GM19035 (cell line): ENCODE results near the gene B3GALNT2.

Source experiments
- ATAC-seq: cut with Tn5 transposase; IDR thresholded peaks from one replicate; pipeline ENCODE4 v1.9.1; 2021; ENCODE audit not compliant: unreplicated experiment

Gene B3GALNT2

DNA sequence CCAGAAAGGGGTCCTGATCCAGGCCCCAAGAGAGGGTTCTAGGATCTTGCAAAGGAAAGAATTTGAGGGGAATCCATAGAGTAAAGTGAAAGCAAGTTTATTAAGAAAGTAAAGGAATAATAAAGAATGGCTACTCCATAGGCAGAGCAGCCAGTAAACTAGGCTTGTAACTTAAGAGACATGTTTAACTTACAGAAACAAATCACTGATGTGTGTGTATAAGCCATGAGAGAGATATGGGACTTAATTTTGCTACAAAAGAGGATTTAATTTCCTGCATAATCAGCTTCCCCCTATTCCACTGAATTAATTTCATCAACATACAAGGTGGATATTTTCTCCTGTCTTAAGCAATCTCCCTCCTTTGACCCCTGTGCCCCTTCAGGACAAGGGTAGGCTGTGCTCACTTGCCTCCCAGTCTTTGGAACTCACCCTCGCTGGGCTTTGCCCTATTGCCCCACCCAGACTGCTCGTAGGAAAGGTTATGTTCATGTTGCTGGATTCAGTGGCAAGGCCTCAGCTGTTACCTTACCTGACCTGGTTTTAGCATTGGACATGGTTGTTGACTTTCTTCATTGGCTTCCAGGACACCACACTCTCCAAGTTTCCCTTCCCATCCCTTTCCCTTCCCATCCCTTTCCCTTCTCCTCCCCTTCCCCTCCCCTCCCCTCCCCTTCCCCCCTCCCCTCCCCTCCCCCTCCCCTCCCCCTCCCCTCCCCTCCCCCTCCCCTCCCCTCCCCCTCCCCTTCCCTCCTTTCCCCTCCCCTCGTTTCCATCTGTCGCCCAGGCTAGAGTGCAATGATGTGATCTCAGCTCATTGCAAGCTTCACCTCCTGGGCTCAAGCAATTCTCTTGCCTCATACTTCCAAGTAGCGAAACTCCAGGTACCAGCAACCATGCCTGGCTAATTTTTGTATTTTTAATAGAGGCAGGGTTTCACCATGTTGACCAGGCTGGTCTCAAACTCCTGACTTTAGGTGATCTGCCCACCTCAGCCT lies 92.5 kb downstream of the B3GALNT2 start:
- ATAC-seq = no peak

DNA sequence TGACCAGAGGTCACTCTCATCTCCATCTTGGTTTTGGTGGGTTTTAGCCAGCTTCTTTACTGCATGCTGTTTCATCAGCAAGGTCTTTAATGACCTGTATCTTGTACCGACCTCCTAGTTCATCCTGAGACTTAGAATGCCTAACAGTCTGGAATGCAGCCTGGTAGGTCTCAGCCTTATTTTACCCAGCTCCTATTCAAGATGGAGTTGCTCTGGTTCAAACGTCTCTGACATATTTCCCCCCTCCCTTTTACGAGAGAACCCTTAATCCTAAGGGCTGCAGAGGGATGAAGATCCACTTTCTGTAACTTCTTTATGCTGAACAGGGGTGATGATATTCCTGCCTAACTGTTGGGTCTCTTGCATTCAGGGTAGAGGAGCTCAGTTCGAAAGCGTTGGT lies 93.8 kb downstream of the B3GALNT2 start:
- no peak for ATAC-seq

DNA sequence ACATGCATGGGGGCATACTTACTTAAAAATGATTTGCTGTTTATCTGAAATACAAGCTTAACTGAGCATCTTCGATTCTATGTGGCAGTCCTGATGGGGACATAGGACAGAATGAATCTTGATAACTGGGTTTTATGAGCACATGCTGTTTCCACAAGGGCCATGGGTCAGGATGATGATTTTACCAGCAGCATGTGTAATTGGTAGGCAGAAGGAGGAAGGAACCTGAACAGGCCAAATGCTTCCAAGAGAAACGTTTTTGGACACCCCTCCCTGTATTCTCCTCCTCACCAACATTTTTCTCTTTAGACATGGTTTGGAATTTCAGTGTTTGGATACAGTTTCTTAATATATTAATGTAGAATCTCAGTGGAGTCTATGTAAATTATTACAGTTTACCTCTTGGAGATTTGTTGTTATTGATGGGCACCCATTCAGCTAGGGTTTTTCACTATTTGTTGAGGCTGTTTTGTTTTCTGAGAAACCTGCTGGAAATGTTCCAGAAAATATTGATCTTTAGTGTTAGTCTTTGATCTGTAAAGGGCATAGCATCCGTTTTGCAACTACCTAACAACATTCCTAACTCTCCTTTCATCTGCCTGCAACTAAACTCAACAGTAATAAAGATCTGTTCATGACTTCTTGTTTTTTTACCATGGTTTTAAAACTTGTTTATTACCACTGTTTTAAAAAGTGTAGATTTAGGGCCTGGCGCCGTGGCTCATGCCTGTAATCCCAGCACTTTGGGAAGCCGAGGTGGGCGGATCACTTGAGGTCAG lies 95.0 kb downstream of the B3GALNT2 start:
- ATAC-seq = no peak

DNA sequence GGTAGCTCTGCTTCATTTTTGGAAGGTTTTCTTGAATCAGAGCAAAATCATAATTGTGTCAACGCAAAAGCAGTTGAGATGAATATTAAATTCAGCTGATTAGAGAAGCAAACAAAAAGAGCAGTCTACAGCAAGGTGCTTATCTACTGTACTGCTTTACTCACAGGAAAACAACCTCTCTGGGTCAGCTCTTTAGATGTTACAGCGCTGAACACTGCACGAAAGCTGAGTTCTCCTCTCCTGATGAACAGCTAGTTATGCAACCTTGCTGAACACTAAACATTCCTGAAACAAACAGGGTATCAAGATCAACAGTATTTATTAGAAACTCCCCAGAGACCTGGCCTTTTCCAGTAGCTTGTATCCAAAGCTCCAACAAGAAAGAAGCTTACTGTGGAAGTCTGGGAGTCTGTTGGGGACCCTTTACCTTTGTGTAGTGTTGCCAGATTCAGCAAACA lies 95.7 kb downstream of the B3GALNT2 start:
- no peak for ATAC-seq

DNA sequence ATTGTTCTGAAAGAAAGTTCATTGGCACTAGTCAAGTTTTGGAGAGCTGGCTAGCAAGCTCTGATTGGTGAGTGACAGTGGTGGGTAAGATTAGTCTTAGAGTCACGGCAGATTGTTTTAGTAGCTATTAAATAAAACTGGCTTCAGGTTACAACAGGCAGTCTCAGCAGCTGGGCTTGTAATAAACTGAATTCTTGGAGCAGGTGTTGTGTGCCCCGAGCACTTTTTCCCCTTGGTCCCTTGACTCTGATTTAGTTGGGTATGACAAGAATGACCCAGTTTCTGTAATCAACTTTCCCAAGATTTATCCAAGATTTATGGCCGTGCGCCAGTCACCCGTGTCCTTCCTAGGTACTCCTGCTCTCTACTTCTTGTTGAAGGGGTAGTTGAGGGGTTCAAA lies 96.8 kb downstream of the B3GALNT2 start:
- ATAC-seq = no peak

DNA sequence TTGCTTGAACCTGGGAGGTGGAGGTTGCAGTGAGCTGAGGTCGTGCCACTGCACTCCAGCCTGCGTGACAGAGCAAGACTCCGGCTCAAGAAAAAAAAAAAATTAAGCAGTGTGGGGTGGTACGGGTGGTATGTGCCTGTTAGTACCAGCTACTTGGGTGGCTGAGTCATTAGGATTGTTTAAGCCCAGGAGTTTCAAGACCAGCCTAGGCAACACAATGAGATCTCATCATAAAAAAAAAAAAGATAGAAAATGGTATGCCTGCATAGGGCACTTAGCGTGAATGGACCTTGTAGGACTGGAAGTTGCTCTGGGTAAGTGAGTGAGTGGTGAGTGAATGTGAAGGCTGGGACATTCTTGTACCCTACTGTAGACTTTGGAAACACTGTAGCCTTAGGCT lies 100.1 kb downstream of the B3GALNT2 start:
- ATAC-seq = no peak

DNA sequence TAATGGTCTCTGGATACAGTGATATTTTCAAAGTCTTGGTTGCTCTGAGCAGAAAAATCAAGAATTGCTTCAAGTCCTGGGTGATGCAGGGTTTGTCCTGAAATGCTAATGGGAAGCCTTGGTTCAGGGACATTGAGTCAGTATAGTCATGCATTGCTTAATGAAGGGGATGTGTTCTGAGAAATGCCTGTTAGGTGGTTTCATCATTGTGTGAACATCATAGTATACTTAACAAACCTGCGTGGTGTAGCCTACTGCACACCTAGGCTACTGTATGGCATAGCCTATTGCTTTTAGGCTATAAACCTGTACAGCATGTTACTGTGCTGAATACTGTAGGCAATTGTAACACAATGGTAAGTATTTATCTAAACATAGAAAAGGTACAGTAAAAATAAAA lies 100.7 kb downstream of the B3GALNT2 start:
- ATAC-seq = no peak

DNA sequence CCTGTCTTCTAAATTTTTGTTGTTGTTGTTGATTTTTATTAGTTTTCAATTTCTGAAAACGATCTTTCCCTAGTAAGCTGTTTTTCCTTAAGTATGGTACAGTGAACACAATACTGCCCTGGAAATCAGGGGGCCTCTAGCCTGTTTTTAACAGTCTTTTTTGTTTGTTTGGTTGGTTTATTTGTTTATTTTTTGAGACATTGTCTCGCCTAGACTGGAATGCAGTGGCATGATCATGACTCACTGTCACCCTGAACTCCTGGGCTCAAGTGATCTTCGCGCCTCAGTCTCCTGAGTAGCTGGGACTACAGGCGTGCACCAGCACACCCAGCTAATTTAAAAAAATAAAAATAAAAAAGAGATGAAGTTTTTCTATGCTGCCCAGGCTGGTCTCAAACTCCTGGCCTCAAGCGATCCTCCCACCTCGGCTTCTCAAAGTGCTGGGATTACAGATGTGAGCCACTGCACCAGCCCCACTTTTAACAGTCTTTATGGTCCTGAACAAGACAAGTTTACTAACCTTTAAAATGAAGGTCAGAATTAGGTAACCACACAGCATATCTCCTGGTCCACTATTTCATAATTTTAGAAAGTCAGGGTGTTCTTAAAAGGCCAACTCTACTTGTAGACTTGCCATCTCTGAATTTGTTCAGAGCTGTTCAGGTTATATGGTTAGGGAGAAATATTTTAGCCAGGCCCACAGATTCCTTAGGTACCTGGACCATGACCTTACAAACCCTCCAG lies 101.6 kb downstream of the B3GALNT2 start:
- ATAC-seq = no peak

DNA sequence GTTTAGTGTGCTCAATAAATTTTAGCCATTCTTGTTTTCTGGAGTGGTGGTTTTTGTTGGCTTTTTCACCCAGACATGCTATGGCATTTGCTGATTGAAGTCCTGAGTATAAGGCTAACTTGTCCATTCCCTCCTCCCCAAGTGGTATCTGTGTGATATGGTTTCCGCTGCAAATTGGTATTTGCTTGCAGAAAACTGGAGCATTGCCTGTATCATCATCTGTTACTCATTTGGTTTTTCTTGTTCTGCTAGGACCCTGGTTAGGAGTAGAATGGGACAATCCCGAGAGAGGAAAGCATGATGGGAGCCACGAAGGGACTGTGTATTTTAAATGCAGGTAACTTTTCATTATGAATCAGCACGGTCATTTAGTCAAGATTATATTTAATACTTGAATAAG lies 103.0 kb downstream of the B3GALNT2 start:
- ATAC-seq = no peak
